K562 (cell line): Measurements from ENCODE around the gene ANKRD34A. TPM values are rescaled to one million over a fixed set of nuclear protein-coding genes. Genes with fewer than 3 reads are reported as not detected.

Experiments
- BHLHE40 ChIP-seq: IDR thresholded peaks from 2 replicates; pipeline ENCODE4 v1.6.1; 2011; ENCODE audit warnings: low read length, improper control_type of control experiment
- C11orf30 ChIP-seq: fragments of 450-650 bp; IDR thresholded peaks from 2 replicates; pipeline ENCODE4 v1.6.1; 2016; ENCODE audit warnings: low read depth, mild to moderate bottlenecking
- L3MBTL2 ChIP-seq: fragments of 450-650 bp; IDR thresholded peaks from 2 replicates; pipeline ENCODE4 v1.6.1; 2016; ENCODE audit warnings: mild to moderate bottlenecking, moderate library complexity
- PML ChIP-seq: IDR thresholded peaks from 2 replicates; pipeline ENCODE4 v1.6.1; 2012; ENCODE audit warnings: low read length, inconsistent platforms
- RAD21 ChIP-seq, 2 experiments: fragments of 250-450 bp in 1 of 2; fragments of 450-650 bp in 1 of 2; sonication (Bioruptor Pico) in 1 of 2; formaldehyde crosslinking in 1 of 2; IDR thresholded peaks in 1 of 2; conservative IDR thresholded peaks in 1 of 2; 2 replicates each; pipeline versions ENCODE4 v1.4.0 to v1.8.0; 2020 to 2022; ENCODE audit warnings: mild to moderate bottlenecking in 2 of 2, moderate library complexity in 1 of 2
- SMARCA4 ChIP-seq: fragments of 450-650 bp; IDR thresholded peaks from 2 replicates; pipeline ENCODE4 v1.6.1; 2016
- SMARCA5 ChIP-seq: fragments of 450-650 bp; IDR thresholded peaks from 2 replicates; pipeline ENCODE4 v1.6.1; 2016
- ZNF134 ChIP-seq: fragments of 250-450 bp; sonication (Bioruptor Pico); conservative IDR thresholded peaks from 2 replicates; pipeline ENCODE4 v1.4.0; 2020
- polyA plus RNA-seq, 8 experiments: library from polyadenylated mRNA; depleted of rRNA in 4 of 8; stranded (reverse) in 5 of 8; unstranded in 3 of 8; fragments of >200 nt; fragmentation: Nextera tagmentation in 2 of 8; fragmentation: Illumina TruSeq in 1 of 8; extraction: Ambion mirVana in 2 of 8; extraction: Trizol in 1 of 8; gene quantifications; 2 replicates each; pipeline versions ENCODE4 v1.2.1 to v1.2.3, GENCODE V29; 2011 to 2014; ENCODE audit warnings: inconsistent platforms in 1 of 8, missing spikeins in 1 of 8
- total RNA-seq, 7 experiments: library from RNA; depleted of rRNA in 6 of 7; stranded (reverse); fragments of >200 nt in 6 of 7; fragmentation: Illumina TruSeq in 2 of 7; extraction: Trizol in 2 of 7; gene quantifications; 2 replicates each; pipeline versions ENCODE4 v1.2.1 to v1.2.3, GENCODE V29; 2011 to 2021; ENCODE audit warnings: low replicate concordance in 1 of 7
- TF ChIP-seq, protein P1 (sequence below): sonication (generic); formaldehyde crosslinking; IDR thresholded peaks from 2 replicates; pipeline ENCODE4 v1.9.0; 2022; ENCODE audit warnings: mild to moderate bottlenecking, missing genetic modification reagents
- TF ChIP-seq, protein P2 (sequence below): sonication (generic); formaldehyde crosslinking; IDR thresholded peaks from 2 replicates; pipeline ENCODE4 v1.8.0; 2023; ENCODE audit warnings: mild to moderate bottlenecking, missing genetic modification reagents
- TF ChIP-seq, protein P3 (sequence below): fragments of 250-450 bp; sonication (Bioruptor Pico); IDR thresholded peaks from 2 replicates; pipeline ENCODE4 v1.4.0; 2020; ENCODE audit warnings: borderline replicate concordance
- TF ChIP-seq, protein P4 (sequence below): fragments of 200-800 bp; sonication (Bioruptor generic); IDR thresholded peaks from 2 replicates; pipeline ENCODE4 v1.6.1; 2017; ENCODE audit warnings: missing genetic modification characterization, missing compliant biosample characterization

Gene ANKRD34A
- total and polyA plus RNA-seq, 9 of the 15 experiments (the other 6 are each of a cell fraction or from before 2014, with no cell fraction given), result 0.06 to 1.6 (median 0.43) TPM

DNA sequence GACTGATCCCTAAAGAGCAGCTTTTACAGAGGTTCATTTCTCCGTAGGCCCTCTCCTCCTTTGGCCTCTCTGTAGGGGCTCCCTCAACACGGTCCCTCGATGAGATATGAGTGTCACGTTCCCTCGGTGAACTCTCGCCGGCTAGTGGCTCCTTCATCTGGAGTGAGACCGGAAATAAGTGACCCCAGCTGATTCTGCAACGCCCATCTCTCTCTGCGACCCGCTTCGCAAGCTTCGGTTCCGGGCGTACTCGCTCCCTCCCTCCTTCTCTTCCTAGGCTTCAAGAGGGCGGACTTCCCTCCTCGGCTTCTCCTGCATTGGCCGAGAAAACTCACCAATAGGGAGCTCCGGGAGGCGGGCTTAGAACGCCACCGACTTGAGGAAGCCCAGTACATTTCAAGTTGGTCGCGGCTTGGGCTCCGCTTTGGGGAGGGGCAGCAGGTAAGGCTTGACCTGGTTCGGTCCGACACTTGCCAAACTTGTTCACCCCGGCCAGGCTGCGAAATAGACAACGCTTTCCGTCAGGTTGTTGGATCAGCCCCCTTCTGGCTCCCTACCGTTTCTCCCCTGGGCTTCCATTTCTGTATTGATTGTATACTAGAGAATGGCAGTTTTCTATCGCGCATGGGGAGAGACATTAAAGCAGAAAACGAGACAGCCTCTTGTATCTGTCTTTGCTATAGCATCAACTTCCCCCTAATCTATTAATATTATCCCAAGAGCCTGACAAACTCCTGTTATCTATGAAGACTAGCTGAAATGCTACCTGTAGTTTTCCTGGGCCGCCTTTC, at the start of gene ANKRD34A, which contains the start of gene POLR3GL (continued):
- TF ChIP-seq, protein P1, sequence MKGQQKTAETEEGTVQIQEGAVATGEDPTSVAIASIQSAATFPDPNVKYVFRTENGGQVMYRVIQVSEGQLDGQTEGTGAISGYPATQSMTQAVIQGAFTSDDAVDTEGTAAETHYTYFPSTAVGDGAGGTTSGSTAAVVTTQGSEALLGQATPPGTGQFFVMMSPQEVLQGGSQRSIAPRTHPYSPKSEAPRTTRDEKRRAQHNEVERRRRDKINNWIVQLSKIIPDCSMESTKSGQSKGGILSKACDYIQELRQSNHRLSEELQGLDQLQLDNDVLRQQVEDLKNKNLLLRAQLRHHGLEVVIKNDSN, result peak; percentile 29; the same call in 1 of the 2 replicates
- TF ChIP-seq SMARCA4 (no peak), ZNF134 (CRISPR knock-in tag) (no peak), L3MBTL2 (peak; percentile 83), BHLHE40 (peak; percentile 83), PML (peak; percentile 75), C11orf30 (no peak), RAD21 (CRISPR knock-in tag; conservative IDR thresholded peaks at IDR 0.05 in 1 of 2, IDR thresholded peaks at IDR 0.05 in 1 of 2) (no peak), SMARCA5 (no peak)
- TF ChIP-seq, protein P2, sequence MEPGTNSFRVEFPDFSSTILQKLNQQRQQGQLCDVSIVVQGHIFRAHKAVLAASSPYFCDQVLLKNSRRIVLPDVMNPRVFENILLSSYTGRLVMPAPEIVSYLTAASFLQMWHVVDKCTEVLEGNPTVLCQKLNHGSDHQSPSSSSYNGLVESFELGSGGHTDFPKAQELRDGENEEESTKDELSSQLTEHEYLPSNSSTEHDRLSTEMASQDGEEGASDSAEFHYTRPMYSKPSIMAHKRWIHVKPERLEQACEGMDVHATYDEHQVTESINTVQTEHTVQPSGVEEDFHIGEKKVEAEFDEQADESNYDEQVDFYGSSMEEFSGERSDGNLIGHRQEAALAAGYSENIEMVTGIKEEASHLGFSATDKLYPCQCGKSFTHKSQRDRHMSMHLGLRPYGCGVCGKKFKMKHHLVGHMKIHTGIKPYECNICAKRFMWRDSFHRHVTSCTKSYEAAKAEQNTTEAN (CRISPR knock-in tag), result no peak
- TF ChIP-seq, protein P3, sequence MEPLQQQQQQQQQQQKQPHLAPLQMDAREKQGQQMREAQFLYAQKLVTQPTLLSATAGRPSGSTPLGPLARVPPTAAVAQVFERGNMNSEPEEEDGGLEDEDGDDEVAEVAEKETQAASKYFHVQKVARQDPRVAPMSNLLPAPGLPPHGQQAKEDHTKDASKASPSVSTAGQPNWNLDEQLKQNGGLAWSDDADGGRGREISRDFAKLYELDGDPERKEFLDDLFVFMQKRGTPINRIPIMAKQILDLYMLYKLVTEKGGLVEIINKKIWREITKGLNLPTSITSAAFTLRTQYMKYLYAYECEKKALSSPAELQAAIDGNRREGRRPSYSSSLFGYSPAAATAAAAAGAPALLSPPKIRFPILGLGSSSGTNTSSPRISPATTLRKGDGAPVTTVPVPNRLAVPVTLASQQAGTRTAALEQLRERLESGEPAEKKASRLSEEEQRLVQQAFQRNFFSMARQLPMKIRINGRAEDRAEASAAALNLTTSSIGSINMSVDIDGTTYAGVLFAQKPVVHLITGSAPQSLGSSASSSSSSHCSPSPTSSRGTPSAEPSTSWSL (CRISPR knock-in tag), result no peak
- TF ChIP-seq, protein P4, sequence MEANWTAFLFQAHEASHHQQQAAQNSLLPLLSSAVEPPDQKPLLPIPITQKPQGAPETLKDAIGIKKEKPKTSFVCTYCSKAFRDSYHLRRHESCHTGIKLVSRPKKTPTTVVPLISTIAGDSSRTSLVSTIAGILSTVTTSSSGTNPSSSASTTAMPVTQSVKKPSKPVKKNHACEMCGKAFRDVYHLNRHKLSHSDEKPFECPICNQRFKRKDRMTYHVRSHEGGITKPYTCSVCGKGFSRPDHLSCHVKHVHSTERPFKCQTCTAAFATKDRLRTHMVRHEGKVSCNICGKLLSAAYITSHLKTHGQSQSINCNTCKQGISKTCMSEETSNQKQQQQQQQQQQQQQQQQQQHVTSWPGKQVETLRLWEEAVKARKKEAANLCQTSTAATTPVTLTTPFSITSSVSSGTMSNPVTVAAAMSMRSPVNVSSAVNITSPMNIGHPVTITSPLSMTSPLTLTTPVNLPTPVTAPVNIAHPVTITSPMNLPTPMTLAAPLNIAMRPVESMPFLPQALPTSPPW (CRISPR knock-in tag), result peak; percentile 80
